DND-41 (cell line): ENCODE results near the gene NXN.

ENCODE experiments used
- EZH2 ChIP-seq: IDR thresholded peaks from 3 replicates; pipeline ENCODE4 v1.6.1; 2012; ENCODE audit warnings: borderline replicate concordance, low read depth, mild to moderate bottlenecking, moderate library complexity, low read length, inconsistent platforms; ENCODE audit not compliant: severe bottlenecking
- TF ChIP-seq, protein P1 (sequence below): IDR thresholded peaks from 2 replicates; pipeline ENCODE4 v1.5.1; 2012; ENCODE audit warnings: borderline replicate concordance, low read length, moderate library complexity, mild to moderate bottlenecking; ENCODE audit not compliant: poor library complexity, severe bottlenecking; ENCODE audit errors: extremely low read depth

DNA sequence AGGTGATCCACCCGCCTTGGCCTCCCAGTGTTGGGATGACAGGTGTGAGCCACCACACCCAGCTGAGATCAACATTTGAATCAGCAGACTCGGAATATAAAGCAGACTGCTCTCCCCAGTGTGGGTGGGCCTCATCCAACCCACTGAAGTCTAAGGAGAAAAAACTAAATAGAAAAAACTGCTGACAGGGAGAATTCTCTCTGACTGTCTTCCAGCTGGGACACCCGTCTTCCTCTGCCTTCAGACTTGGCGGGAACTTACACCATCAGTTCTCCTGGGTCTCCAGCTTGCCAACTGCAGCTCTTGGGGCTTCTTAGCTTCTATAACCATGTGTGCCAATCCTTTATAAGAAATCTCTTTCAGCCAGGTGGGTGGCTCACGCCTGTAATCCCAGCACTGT, 106.7 kb downstream of the NXN start:
- TF ChIP-seq, protein P1, sequence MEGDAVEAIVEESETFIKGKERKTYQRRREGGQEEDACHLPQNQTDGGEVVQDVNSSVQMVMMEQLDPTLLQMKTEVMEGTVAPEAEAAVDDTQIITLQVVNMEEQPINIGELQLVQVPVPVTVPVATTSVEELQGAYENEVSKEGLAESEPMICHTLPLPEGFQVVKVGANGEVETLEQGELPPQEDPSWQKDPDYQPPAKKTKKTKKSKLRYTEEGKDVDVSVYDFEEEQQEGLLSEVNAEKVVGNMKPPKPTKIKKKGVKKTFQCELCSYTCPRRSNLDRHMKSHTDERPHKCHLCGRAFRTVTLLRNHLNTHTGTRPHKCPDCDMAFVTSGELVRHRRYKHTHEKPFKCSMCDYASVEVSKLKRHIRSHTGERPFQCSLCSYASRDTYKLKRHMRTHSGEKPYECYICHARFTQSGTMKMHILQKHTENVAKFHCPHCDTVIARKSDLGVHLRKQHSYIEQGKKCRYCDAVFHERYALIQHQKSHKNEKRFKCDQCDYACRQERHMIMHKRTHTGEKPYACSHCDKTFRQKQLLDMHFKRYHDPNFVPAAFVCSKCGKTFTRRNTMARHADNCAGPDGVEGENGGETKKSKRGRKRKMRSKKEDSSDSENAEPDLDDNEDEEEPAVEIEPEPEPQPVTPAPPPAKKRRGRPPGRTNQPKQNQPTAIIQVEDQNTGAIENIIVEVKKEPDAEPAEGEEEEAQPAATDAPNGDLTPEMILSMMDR, result no peak
- no peak for TF ChIP-seq EZH2
